K562 (cell line): ENCODE results near the gene ARHGEF3. TPM values are rescaled to one million over a fixed set of nuclear protein-coding genes. Genes with fewer than 3 reads are reported as not detected.

Source experiments
- ATAC-seq: fragments of 200-7000 bp; cut with Tn5 transposase; 3 replicates; pipeline ENCODE4 v1.9.1; 2020; ENCODE audit warnings: moderate library complexity
- BruUV-seq: library from RNA; stranded (reverse); fragments of 400-500 nt; replicated peaks from 2 replicates; lab custom pipeline; 2021; lab: Mats Ljungman, UMichigan
- CTCF ChIA-PET: fragments of 300-600 bp; formaldehyde crosslinking; extraction: SDS; loops from one replicate; lab custom pipeline; 2021; ENCODE audit warnings: low intra/inter-chr PET ratio; lab: Yijun Ruan, JAX
- POLR2A ChIA-PET: fragments of 300-600, 350-650 bp; sonication (Branson Sonifier 250); formaldehyde crosslinking; extraction: SDS; loops from one replicate; lab custom pipeline; 2021; ENCODE audit warnings: antibody characterized with exemption, inconsistent platforms; lab: Yijun Ruan, JAX
- DNase-seq, 4 experiments: peaks; one replicate each; pipeline versions ENCODE4 v3.0.0 to v3.0.0-alpha.2; 2011 to 2018; ENCODE audit warnings: low spot score in 3 of 4, mixed read lengths in 3 of 4; ENCODE audit errors: extremely low read depth in 1 of 4
- FAIRE-seq: peaks from 2 replicates; lab custom pipeline; 2011; peaks lifted over from hg19 to GRCh38; lab: Jason Lieb, UNC
- H2AFZ ChIP-seq: 2 replicates; pipeline ENCODE4 v1.6.0; 2011; ENCODE audit warnings: low read depth, low read length, control low read depth, inconsistent platforms
- H3K27ac ChIP-seq: fragments of 200-600 bp; 3 replicates; pipeline ENCODE4 v1.8.0; 2011; ENCODE audit warnings: low read depth, mild to moderate bottlenecking, control low read depth, inconsistent platforms, low read length, moderate library complexity, mixed read lengths; ENCODE audit errors: extremely low read depth
- H3K27me3 ChIP-seq, 2 experiments: fragments of 300-600 bp in 1 of 2; 2 replicates in 1 of 2; 3 replicates in 1 of 2; pipeline versions ENCODE4 v1.6.0 to v1.8.0; 2011; ENCODE audit warnings: inconsistent platforms in 2 of 2, low read length in 2 of 2, mild to moderate bottlenecking in 1 of 2, mixed read lengths in 1 of 2, moderate library complexity in 1 of 2; ENCODE audit not compliant: control insufficient read depth in 2 of 2, insufficient read depth in 2 of 2
- H3K36me3 ChIP-seq: fragments of 300-600 bp; 3 replicates; pipeline ENCODE4 v1.8.0; 2011; ENCODE audit warnings: mild to moderate bottlenecking, low read length, inconsistent platforms; ENCODE audit not compliant: control insufficient read depth, insufficient read depth
- H3K4me1 ChIP-seq, 2 experiments: fragments of 200-600 bp in 1 of 2; replicated peaks in 1 of 2; 2 replicates in 1 of 2; 3 replicates in 1 of 2; pipeline versions ENCODE4 v1.5.1 to v1.8.0; 2011; ENCODE audit warnings: inconsistent platforms in 2 of 2, low read length in 2 of 2, mild to moderate bottlenecking in 1 of 2, mixed read lengths in 1 of 2, moderate library complexity in 1 of 2; ENCODE audit not compliant: control insufficient read depth in 2 of 2, insufficient read depth in 2 of 2
- H3K4me2 ChIP-seq: 2 replicates; pipeline ENCODE4 v1.6.1; 2011; ENCODE audit warnings: low read length, control low read depth, inconsistent platforms, mixed read lengths; ENCODE audit not compliant: insufficient read depth
- H3K4me3 ChIP-seq: fragments of 200-600 bp; sonication (generic), shearing (Covaris generic); 2 replicates; pipeline ENCODE4 v1.5.1; 2016; ENCODE audit warnings: control low read depth, inconsistent platforms
- H3K79me2 ChIP-seq: fragments of 200-600 bp; 3 replicates; pipeline ENCODE4 v1.8.0; 2011; ENCODE audit warnings: low read length, inconsistent platforms; ENCODE audit not compliant: control insufficient read depth, insufficient read depth
- H3K9ac ChIP-seq, 2 experiments: 2 replicates each; pipeline versions ENCODE4 v1.6.0 to v1.6.1; 2011; ENCODE audit warnings: low read depth in 2 of 2, low read length in 2 of 2, control low read depth in 1 of 2, inconsistent platforms in 1 of 2, mild to moderate bottlenecking in 1 of 2, mixed read lengths in 1 of 2; ENCODE audit not compliant: insufficient read depth in 1 of 2
- H3K9me1 ChIP-seq: one replicate; pipeline ENCODE4 v1.6.0; 2011; ENCODE audit warnings: inconsistent platforms, mild to moderate bottlenecking, low read length, moderate library complexity; ENCODE audit not compliant: control insufficient read depth, insufficient read depth
- H3K9me3 ChIP-seq: replicated peaks from 2 replicates; pipeline ENCODE4 v1.5.1; 2011; ENCODE audit warnings: low read depth, low read length, inconsistent platforms; ENCODE audit not compliant: control insufficient read depth, insufficient read depth
- H4K20me1 ChIP-seq: replicated peaks from 2 replicates; pipeline ENCODE4 v1.6.1; 2011; ENCODE audit warnings: low read length, inconsistent platforms, mixed read lengths; ENCODE audit not compliant: control insufficient read depth, insufficient read depth
- CBX1 ChIP-seq: sonication (generic); IDR thresholded peaks from 2 replicates; pipeline ENCODE4 v1.6.1; 2016; ENCODE audit warnings: antibody characterized with exemption, low read depth, mild to moderate bottlenecking
- CCAR2 ChIP-seq: fragments of 200-400 bp; formaldehyde crosslinking; IDR thresholded peaks from 2 replicates; pipeline ENCODE4 v1.6.1; 2017; ENCODE audit warnings: mild to moderate bottlenecking, low read depth, low read length
- CTBP1 ChIP-seq: fragments of 450-650 bp; IDR thresholded peaks from 2 replicates; pipeline ENCODE4 v1.6.1; 2016; ENCODE audit warnings: borderline replicate concordance
- DMBX1 ChIP-seq: fragments of 250-450 bp; sonication (Bioruptor Pico); IDR thresholded peaks from 2 replicates; pipeline ENCODE4 v1.8.0; 2022; ENCODE audit warnings: inconsistent platforms, mild to moderate bottlenecking, moderate library complexity, borderline replicate concordance
- ESRRB ChIP-seq: fragments of 250-450 bp; sonication (Bioruptor Pico); IDR thresholded peaks from 2 replicates; pipeline ENCODE4 v1.5.0; 2020; ENCODE audit warnings: mild to moderate bottlenecking, moderate library complexity, borderline replicate concordance
- ILF3 ChIP-seq: fragments of 450-650 bp; IDR thresholded peaks from 2 replicates; pipeline ENCODE4 v1.6.1; 2018; ENCODE audit warnings: antibody characterized with exemption, mild to moderate bottlenecking, moderate library complexity, borderline replicate concordance
- LARP7 ChIP-seq: fragments of 450-650 bp; IDR thresholded peaks from 2 replicates; pipeline ENCODE4 v1.6.1; 2016
- MAFF ChIP-seq: IDR thresholded peaks from 2 replicates; pipeline ENCODE4 v1.6.1; 2012; ENCODE audit warnings: low read length, improper control_type of control experiment
- SLC30A9 ChIP-seq: fragments of 250-450 bp; sonication (Bioruptor Pico); IDR thresholded peaks from 2 replicates; pipeline ENCODE4 v1.8.0; 2022; ENCODE audit warnings: mild to moderate bottlenecking, moderate library complexity
- SMAD2 ChIP-seq: fragments of 150-350 bp; IDR thresholded peaks from 2 replicates; pipeline ENCODE4 v1.6.1; 2014; ENCODE audit warnings: low read depth, mild to moderate bottlenecking, low read length
- ZNF280B ChIP-seq: fragments of 250-450 bp; sonication (Bioruptor Pico); IDR thresholded peaks from 2 replicates; pipeline ENCODE4 v1.5.1; 2021; ENCODE audit warnings: mild to moderate bottlenecking
- WGBS: fragments of 100-300 bp; shearing (Covaris generic); methylation state at CpG from one replicate; pipeline ENCODE4 v1.1.6; 2016; ENCODE audit warnings: low coverage, mixed read lengths; ENCODE audit not compliant: insufficient coverage; ENCODE audit errors: missing lambda C conversion rate; 5-methylcytosine and 5-hydroxymethylcytosine counted together
- in situ Hi-C: fragments of 300-500 bp; cut with MboI; formaldehyde crosslinking; loops from 4 replicates; pipeline ENCODE4 v1.15.0; 2018; ENCODE audit warnings: inconsistent platforms, mixed read lengths
- intact Hi-C: fragments of 100-400 bp; cut with micrococcal nuclease; formaldehyde crosslinking; loops from 2 replicates; pipeline ENCODE4 v1.14.2; 2022
- polyA plus RNA-seq, 8 experiments: library from polyadenylated mRNA; depleted of rRNA in 4 of 8; stranded (reverse) in 5 of 8; unstranded in 3 of 8; fragments of >200 nt; fragmentation: Nextera tagmentation in 2 of 8; fragmentation: Illumina TruSeq in 1 of 8; extraction: Ambion mirVana in 2 of 8; extraction: Trizol in 1 of 8; gene quantifications; 2 replicates each; pipeline versions ENCODE4 v1.2.1 to v1.2.3, GENCODE V29; 2011 to 2014; ENCODE audit warnings: inconsistent platforms in 1 of 8, missing spikeins in 1 of 8
- total RNA-seq, 7 experiments: library from RNA; depleted of rRNA in 6 of 7; stranded (reverse); fragments of >200 nt in 6 of 7; fragmentation: Illumina TruSeq in 2 of 7; extraction: Trizol in 2 of 7; gene quantifications; 2 replicates each; pipeline versions ENCODE4 v1.2.1 to v1.2.3, GENCODE V29; 2011 to 2021; ENCODE audit warnings: low replicate concordance in 1 of 7

Gene ARHGEF3
- total and polyA plus RNA-seq, 9 of the 15 experiments (the other 6 are each of a cell fraction or from before 2014, with no cell fraction given), result 0.77 to 2.7 (median 1.4) TPM

GRCh38 chr3:56830884-56831283 lies 29.1 kb upstream of the ARHGEF3 start:
- Histone ChIP-seq H3K27ac (no peak overlapping the region), H3K79me2 (no peaks in the 10 kb centered on the region), H4K20me1 (no peaks in the 10 kb centered on the region), H3K9me1 (no peaks in the 10 kb centered on the region), H3K4me2 (no peak overlapping the region), H3K9ac (no peak overlapping the region), H3K27me3 (peaks cover 0 to 8% of the 10 kb centered on the region in 2 experiments; a peak in 2 of 5 replicates), H3K4me3 (no peak overlapping the region), H2AFZ (no peak overlapping the region), H3K36me3 (no peaks in the 10 kb centered on the region), H3K4me1 (no peaks in the 10 kb centered on the region; a peak in 1 of 5 replicates), H3K9me3 (no peaks in the 10 kb centered on the region)
- ChIA-PET POLR2A (no interaction called here), CTCF (no interaction called here)
- in situ Hi-C loops, result no loop called here
- intact Hi-C loops, result no loop called here
- 0% methylated on average over 2 of the region's 2 CpGs for WGBS
- no peak for DNase-seq
- no TSS peak for BruUV-seq
- no peak for FAIRE-seq
- ATAC-seq, result no peak
- TF ChIP-seq MAFF, result no peak

- Histone ChIP-seq H3K9ac (no peak overlapping the region), H4K20me1 (no peaks in the 10 kb centered on the region), H2AFZ (no peak overlapping the region), H3K36me3 (no peaks in the 10 kb centered on the region), H3K27ac (no peak overlapping the region), H3K9me1 (no peaks in the 10 kb centered on the region), H3K79me2 (no peaks in the 10 kb centered on the region), H3K4me1 (no peaks in the 10 kb centered on the region), H3K4me2 (no peak overlapping the region), H3K9me3 (no peaks in the 10 kb centered on the region), H3K27me3 (peaks cover 0 to 8% of the 10 kb centered on the region in 2 experiments; a peak in 2 of 5 replicates), H3K4me3 (no peak overlapping the region)
- no TSS peak for BruUV-seq
- no peak for ATAC-seq
- DNase-seq, result no peak
- intact Hi-C loops (no loop called here), in situ Hi-C loops (no loop called here)
- no peak for FAIRE-seq
- CTCF ChIA-PET, result no interaction called here
- POLR2A ChIA-PET, result interaction anchor here (0.6 kb wide), 1 partner anchor 393 kb away, joined by 3 read pairs; no protein-coding TSS in a partner anchor
- WGBS, result 0% methylated on average over 1 of the region's 1 CpG
- TF ChIP-seq ESRRB (CRISPR knock-in tag) (no peak), ZNF280B (CRISPR knock-in tag) (no peak), SMAD2 (no peak), ILF3 (no peak), CCAR2 (no peak), CTBP1 (no peak), LARP7 (no peak), SLC30A9 (CRISPR knock-in tag) (no peak), CBX1 (no peak), DMBX1 (CRISPR knock-in tag) (no peak)
Measured at GRCh38 chr3:56829533-56829932, 27.8 kb upstream of the ARHGEF3 start.
